Liver (tissue), 9 donors: ENCODE measurements around the gene CYB561A3. TPM values are rescaled to one million over a fixed set of nuclear protein-coding genes. Genes with fewer than 3 reads are reported as not detected.

Experiments
- DNase-seq: peaks from one replicate; pipeline ENCODE4 v3.0.0-alpha.2; 2017; ENCODE audit warnings: low spot score
- H3K27ac ChIP-seq, 2 donors: one replicate each; pipeline ENCODE4 v1.7.0; 2013; ENCODE audit warnings: inconsistent platforms in 2 of 2, low read length in 2 of 2, control low read depth in 1 of 2, low read depth in 1 of 2, mild to moderate bottlenecking in 1 of 2
- H3K27me3 ChIP-seq, 4 donors: one replicate each; pipeline versions ENCODE4 v1.6.1 to v1.7.0; 2013; ENCODE audit warnings: low read length in 3 of 4, inconsistent platforms in 1 of 4, mild to moderate bottlenecking in 1 of 4, moderate library complexity in 1 of 4; ENCODE audit not compliant: control insufficient read depth in 4 of 4, insufficient read depth in 4 of 4
- H3K36me3 ChIP-seq, 4 donors: one replicate each; pipeline versions ENCODE4 v1.6.1 to v1.7.0; 2013; ENCODE audit warnings: low read length in 3 of 4, mild to moderate bottlenecking in 3 of 4, low read depth in 1 of 4, moderate library complexity in 1 of 4; ENCODE audit not compliant: control insufficient read depth in 4 of 4, insufficient read depth in 3 of 4
- H3K4me1 ChIP-seq, 4 donors: one replicate each; pipeline versions ENCODE4 v1.6.1 to v1.7.0; 2013; ENCODE audit warnings: low read length in 3 of 4, mild to moderate bottlenecking in 3 of 4, moderate library complexity in 1 of 4; ENCODE audit not compliant: control insufficient read depth in 4 of 4, insufficient read depth in 4 of 4
- H3K4me3 ChIP-seq, 3 donors: one replicate each; pipeline versions ENCODE4 v1.6.1 to v1.7.0; 2013; ENCODE audit warnings: low read length in 3 of 3, control low read depth in 1 of 3, low read depth in 1 of 3, mild to moderate bottlenecking in 1 of 3
- H3K9ac ChIP-seq, 2 donors: one replicate each; pipeline ENCODE4 v1.7.0; 2013; ENCODE audit warnings: low read length in 2 of 2, mild to moderate bottlenecking in 2 of 2, moderate library complexity in 2 of 2, control low read depth in 1 of 2, low read depth in 1 of 2
- H3K9me3 ChIP-seq, 4 donors: one replicate each; pipeline versions ENCODE4 v1.6.1 to v1.7.0; 2013; ENCODE audit warnings: low read length in 3 of 4; ENCODE audit not compliant: control insufficient read depth in 4 of 4
- ATF3 ChIP-seq: IDR thresholded peaks from 2 replicates; pipeline ENCODE4 v1.6.1; 2016; ENCODE audit warnings: antibody characterized with exemption
- CTCF ChIP-seq: fragments of 150-350 bp; IDR thresholded peaks from 2 replicates; pipeline ENCODE4 v1.5.1; 2017; ENCODE audit warnings: improper control_type of control experiment, low read depth, low read length; ENCODE audit not compliant: missing input control
- EGR1 ChIP-seq, 2 donors: IDR thresholded peaks; 2 replicates each; pipeline ENCODE4 v1.6.1; 2016 to 2018; ENCODE audit warnings: antibody characterized with exemption in 2 of 2, low read depth in 2 of 2
- FOXA1 ChIP-seq: IDR thresholded peaks from 2 replicates; pipeline ENCODE4 v1.6.1; 2016; ENCODE audit warnings: antibody characterized with exemption
- FOXA2 ChIP-seq: IDR thresholded peaks from 2 replicates; pipeline ENCODE4 v1.6.1; 2016; ENCODE audit warnings: antibody characterized with exemption
- GABPA ChIP-seq, 2 donors: IDR thresholded peaks in 1 of 2; conservative IDR thresholded peaks in 1 of 2; 2 replicates each; pipeline ENCODE4 v1.6.1; 2016; ENCODE audit warnings: antibody characterized with exemption in 2 of 2, mild to moderate bottlenecking in 1 of 2, moderate library complexity in 1 of 2
- JUND ChIP-seq, 2 donors: IDR thresholded peaks; 2 replicates each; pipeline ENCODE4 v1.6.1; 2016; ENCODE audit warnings: antibody characterized with exemption in 2 of 2
- NR2F2 ChIP-seq: IDR thresholded peaks from 2 replicates; pipeline ENCODE4 v1.6.1; 2016; ENCODE audit warnings: antibody characterized with exemption
- RAD21 ChIP-seq, 2 donors: IDR thresholded peaks; 2 replicates each; pipeline ENCODE4 v1.6.1; 2016; ENCODE audit warnings: antibody characterized with exemption in 2 of 2, mild to moderate bottlenecking in 2 of 2
- REST ChIP-seq: IDR thresholded peaks from 2 replicates; pipeline ENCODE4 v1.6.1; 2016; ENCODE audit warnings: antibody characterized with exemption, mild to moderate bottlenecking
- SP1 ChIP-seq: IDR thresholded peaks from 2 replicates; pipeline ENCODE4 v1.6.1; 2018; ENCODE audit warnings: antibody characterized with exemption, mild to moderate bottlenecking
- TAF1 ChIP-seq: conservative IDR thresholded peaks from 2 replicates; pipeline ENCODE4 v1.6.1; 2016; ENCODE audit warnings: antibody characterized with exemption, mild to moderate bottlenecking
- WGBS: extraction: QIAGEN DNeasy Blood & Tissue Kit; methylation state at CpG from one replicate; pipeline ENCODE4 v1.1.7; 2013; 5-methylcytosine and 5-hydroxymethylcytosine counted together
- polyA plus RNA-seq, 2 donors: library from polyadenylated mRNA; stranded (reverse) in 1 of 2; unstranded in 1 of 2; fragments of 200-250 nt in 1 of 2; fragments of >200 nt in 1 of 2; fragmentation: Nextera tagmentation in 1 of 2; extraction: Ambion mirVana in 1 of 2; gene quantifications; one replicate each; pipeline versions ENCODE4 v1.2.1 to v1.2.3, GENCODE V29; 2013 to 2015
- total RNA-seq, 2 donors: library from RNA; depleted of rRNA; stranded (reverse); fragments of >200 nt; gene quantifications; one replicate each; pipeline ENCODE4 v1.2.3, GENCODE V29; 2014
- donor health status: healthy.
- donor health status: healthy.
- donor health status: healthy.
- donor health status: healthy.
- donor health status: healthy.

CYB561A3 gene
- total and polyA plus RNA-seq, 4 donors: 20.2 to 36.5 (median 28.4) TPM

GRCh38 chr11:61309141-61309540, 52.5 kb downstream of the CYB561A3 start:
- no peaks in the 10 kb centered on the region for H3K9me3 ChIP-seq
- no peak overlapping the region for H3K4me3 ChIP-seq
- H3K36me3 ChIP-seq: peaks cover 26 to 92% (median 81%) of the 10 kb centered on the region in 4 donors
- H3K4me1 ChIP-seq: no peaks in the 10 kb centered on the region
- no peaks in the 10 kb centered on the region for H3K27me3 ChIP-seq
- no peak for DNase-seq
- no peak overlapping the region for H3K27ac ChIP-seq
- no peak overlapping the region for H3K9ac ChIP-seq
- TF ChIP-seq SP1 (no peak), EGR1 (IDR thresholded peaks at IDR 0.05; ENCODE audit: low read depth in 2 of 2) (no peak), CTCF (no peak), FOXA1 (no peak), JUND (IDR thresholded peaks at IDR 0.05) (no peak), REST (no peak), RAD21 (IDR thresholded peaks at IDR 0.05) (no peak), TAF1 (no peak), GABPA (IDR thresholded peaks at IDR 0.05 in 1 of 2, conservative IDR thresholded peaks at IDR 0.05 in 1 of 2) (no peak), NR2F2 (no peak), ATF3 (no peak)
- WGBS: 97% methylated on average over 4 of the region's 4 CpGs

- 90% methylated on average over 1 of the region's 1 CpG for WGBS
Observed at GRCh38 chr11:61307354-61307753, 54.3 kb downstream of the CYB561A3 start.

More at GRCh38 chr11:61307354-61307753, 54.3 kb downstream of the CYB561A3 start:
- Histone ChIP-seq H3K4me1 (no peaks in the 10 kb centered on the region), H3K4me3 (no peak overlapping the region), H3K27me3 (no peaks in the 10 kb centered on the region), H3K9ac (no peak overlapping the region), H3K9me3 (no peaks in the 10 kb centered on the region), H3K36me3 (peaks cover 36 to 95% (median 81%) of the 10 kb centered on the region in 4 donors), H3K27ac (no peak overlapping the region)
- TF ChIP-seq REST: peak; percentile 35
- no peak for TF ChIP-seq JUND (IDR thresholded peaks at IDR 0.05)
- TF ChIP-seq FOXA2: no peak
- no peak for DNase-seq
